ENCODE data around the gene PBRM1. TPM values are rescaled to one million over a fixed set of nuclear protein-coding genes. Genes with fewer than 3 reads are reported as not detected.

Gene PBRM1
- polyA plus RNA-seq, 1 donor (not counting 4 experiments of a cell fraction or from before 2014, with no cell fraction given) = 26.0 TPM

- dilution Hi-C loops (cut with MboI; ENCODE audit: extremely low pct_ligation_motif_present, low sequenced_read_pairs) = no loop called here
- H4K20me1 ChIP-seq (ENCODE audit: control insufficient read depth, extremely low read depth, insufficient read depth, low read length) = peaks cover 3% of the 10 kb centered on the region
- no peak overlapping the region for H3K27ac ChIP-seq (ENCODE audit: control insufficient read depth, insufficient read depth, low read length)
- FAIRE-seq = no peak
- H3K36me3 ChIP-seq (ENCODE audit: control insufficient read depth in 2 of 2, extremely low read depth in 1 of 2, insufficient read depth in 2 of 2, low read length in 2 of 2) = peaks cover 4% of the 10 kb centered on the region in 2 experiments
- DNase-seq (ENCODE audit: low read depth, low spot score) = no peak
- H3K27me3 ChIP-seq (ENCODE audit: control insufficient read depth, extremely low read depth, insufficient read depth, low read length) = peaks cover 5% of the 10 kb centered on the region
- no peaks in the 10 kb centered on the region for H3K9me1 ChIP-seq (ENCODE audit: control insufficient read depth, extremely low read depth, insufficient read depth, low read length)
- H3K79me2 ChIP-seq (ENCODE audit: control insufficient read depth, insufficient read depth, low read length) = no peaks in the 10 kb centered on the region
- no peaks in the 10 kb centered on the region for H3K9me3 ChIP-seq (ENCODE audit: control insufficient read depth, low read depth, low read length)
- H2AFZ ChIP-seq (ENCODE audit: control insufficient read depth, low read length) = no peak overlapping the region
- no peak overlapping the region for H3K4me3 ChIP-seq (ENCODE audit: control insufficient read depth in 2 of 3, extremely low read depth in 1 of 3, insufficient read depth in 2 of 3, low read depth in 1 of 3, low read length in 3 of 3)
- no peak overlapping the region for H3K4me2 ChIP-seq (ENCODE audit: control insufficient read depth, extremely low read depth, insufficient read depth, low read depth, low read length)
- H3K9ac ChIP-seq (ENCODE audit: control insufficient read depth, extremely low read depth, insufficient read depth, low read length) = no peak overlapping the region
- no peak for TF ChIP-seq CTCF (optimal IDR thresholded peaks at IDR 0.05 in 1 of 3, IDR thresholded peaks at IDR 0.05 in 1 of 3, conservative IDR thresholded peaks at IDR 0.05 in 1 of 3; ENCODE audit: extremely low read depth in 1 of 3, insufficient read depth in 2 of 3, low read length in 3 of 3)
- no peak for TF ChIP-seq EZH2 (IDR thresholded peaks at IDR 0.05; ENCODE audit: low read length)
- peaks cover 7% of the 10 kb centered on the region for H3K4me1 ChIP-seq (ENCODE audit: control insufficient read depth, extremely low read depth, insufficient read depth, low read length)
Measured at GRCh38 chr3:52520141-52520667, 165.5 kb downstream of the PBRM1 start.

- no peak for TF ChIP-seq CTCF (optimal IDR thresholded peaks at IDR 0.05 in 1 of 3, IDR thresholded peaks at IDR 0.05 in 1 of 3, conservative IDR thresholded peaks at IDR 0.05 in 1 of 3; ENCODE audit: extremely low read depth in 1 of 3, insufficient read depth in 2 of 3, low read length in 3 of 3)
- no peak for TF ChIP-seq EZH2 (IDR thresholded peaks at IDR 0.05; ENCODE audit: low read length)
- Histone ChIP-seq H4K20me1 (ENCODE audit: control insufficient read depth, extremely low read depth, insufficient read depth, low read length) (peaks cover 3% of the 10 kb centered on the region), H3K9ac (ENCODE audit: control insufficient read depth, extremely low read depth, insufficient read depth, low read length) (no peak overlapping the region), H3K9me3 (ENCODE audit: control insufficient read depth, low read depth, low read length) (no peaks in the 10 kb centered on the region), H3K27ac (ENCODE audit: control insufficient read depth, insufficient read depth, low read length) (no peak overlapping the region), H3K9me1 (ENCODE audit: control insufficient read depth, extremely low read depth, insufficient read depth, low read length) (no peaks in the 10 kb centered on the region), H3K4me3 (ENCODE audit: control insufficient read depth in 2 of 3, extremely low read depth in 1 of 3, insufficient read depth in 2 of 3, low read depth in 1 of 3, low read length in 3 of 3) (no peak overlapping the region), H2AFZ (ENCODE audit: control insufficient read depth, low read length) (no peak overlapping the region), H3K4me1 (ENCODE audit: control insufficient read depth, extremely low read depth, insufficient read depth, low read length) (peaks cover 3% of the 10 kb centered on the region), H3K27me3 (ENCODE audit: control insufficient read depth, extremely low read depth, insufficient read depth, low read length) (peaks cover 5% of the 10 kb centered on the region), H3K4me2 (ENCODE audit: control insufficient read depth, extremely low read depth, insufficient read depth, low read depth, low read length) (no peak overlapping the region), H3K79me2 (ENCODE audit: control insufficient read depth, insufficient read depth, low read length) (no peaks in the 10 kb centered on the region), H3K36me3 (ENCODE audit: control insufficient read depth in 2 of 2, extremely low read depth in 1 of 2, insufficient read depth in 2 of 2, low read length in 2 of 2) (peaks cover 3 to 4% of the 10 kb centered on the region in 2 experiments)
- dilution Hi-C loops (cut with MboI; ENCODE audit: extremely low pct_ligation_motif_present, low sequenced_read_pairs) = no loop called here
- no peak for FAIRE-seq
- no peak for DNase-seq (ENCODE audit: low read depth, low spot score)
Measured at GRCh38 chr3:52519445-52520140, 166.1 kb downstream of the PBRM1 start.

Data from keratinocyte (primary cell).